HEK293 (cell line): ENCODE measurements around the gene DNAH6.

Source experiments
- CTCF ChIA-PET: fragments of 350-600 bp; formaldehyde crosslinking; extraction: SDS; loops from one replicate; lab custom pipeline; 2021; ENCODE audit warnings: antibody characterized with exemption; lab: Yijun Ruan, JAX
- POLR2A ChIA-PET: fragments of 300-600 bp; formaldehyde crosslinking; extraction: SDS; loops from one replicate; lab custom pipeline; 2020; ENCODE audit warnings: antibody characterized with exemption, inconsistent platforms; lab: Yijun Ruan, JAX
- H3K27ac ChIP-seq: fragments of 200-500 bp; sonication (Bioruptor generic); 2 replicates; pipeline ENCODE4 v1.5.1; 2014; ENCODE audit warnings: low read depth, low read length, control low read depth, inconsistent platforms; ENCODE audit errors: extremely low read depth
- H3K36me3 ChIP-seq, 2 experiments: fragments of 200-500 bp in 1 of 2; sonication (Bioruptor generic) in 1 of 2; 1 replicate in 1 of 2; 2 replicates in 1 of 2; pipeline ENCODE4 v1.5.1; 2014 to 2017; ENCODE audit warnings: inconsistent platforms in 2 of 2, low read length in 2 of 2; ENCODE audit not compliant: control insufficient read depth in 2 of 2, insufficient read depth in 1 of 2
- H3K4me1 ChIP-seq: fragments of 200-500 bp; sonication (Bioruptor generic); 2 replicates; pipeline ENCODE4 v1.5.1; 2014; ENCODE audit warnings: mild to moderate bottlenecking, low read length, inconsistent platforms; ENCODE audit not compliant: control insufficient read depth, insufficient read depth
- H3K4me3 ChIP-seq: 2 replicates; pipeline ENCODE4 v1.5.1; 2011; ENCODE audit warnings: low read depth, mild to moderate bottlenecking, control low read depth, low read length, moderate library complexity
- H3K9me3 ChIP-seq: fragments of 200-500 bp; sonication (Bioruptor generic); 2 replicates; pipeline ENCODE4 v1.5.1; 2014; ENCODE audit warnings: low read depth, low read length, inconsistent platforms; ENCODE audit not compliant: control insufficient read depth, insufficient read depth
- ELK4 ChIP-seq: IDR thresholded peaks from 2 replicates; pipeline ENCODE4 v1.6.1; 2011; ENCODE audit warnings: mild to moderate bottlenecking, low read depth, low read length, borderline replicate concordance
- KLF8 ChIP-seq: fragments of 450-650 bp; formaldehyde crosslinking; IDR thresholded peaks from 2 replicates; pipeline ENCODE4 v1.5.1; 2016; ENCODE audit warnings: missing biosample characterization, missing genetic modification characterization
- PRDM4 ChIP-seq: fragments of 450-650 bp; formaldehyde crosslinking; IDR thresholded peaks from 2 replicates; pipeline ENCODE4 v1.5.1; 2017; ENCODE audit warnings: missing biosample characterization, missing genetic modification characterization
- REST ChIP-seq: fragments of 450-650 bp; formaldehyde crosslinking; IDR thresholded peaks from 2 replicates; pipeline ENCODE4 v1.5.1; 2016; ENCODE audit warnings: missing biosample characterization, missing genetic modification characterization
- SP2 ChIP-seq: fragments of 450-650 bp; formaldehyde crosslinking; IDR thresholded peaks from 2 replicates; pipeline ENCODE4 v1.5.1; 2016; ENCODE audit warnings: missing biosample characterization, missing genetic modification characterization
- SP7 ChIP-seq: fragments of 450-650 bp; formaldehyde crosslinking; IDR thresholded peaks from 2 replicates; pipeline ENCODE4 v1.5.1; 2016; ENCODE audit warnings: missing biosample characterization, missing genetic modification characterization
- TCF7L2 ChIP-seq: IDR thresholded peaks from 2 replicates; pipeline ENCODE4 v1.6.1; 2011; ENCODE audit warnings: low read depth, mild to moderate bottlenecking, inconsistent platforms, low read length, moderate library complexity, borderline replicate concordance
- ZNF114 ChIP-seq: fragments of 450-650 bp; formaldehyde crosslinking; IDR thresholded peaks from 2 replicates; pipeline ENCODE4 v1.5.0; 2017; ENCODE audit warnings: missing biosample characterization, missing genetic modification characterization
- ZNF155 ChIP-seq: fragments of 450-650 bp; formaldehyde crosslinking; IDR thresholded peaks from 2 replicates; pipeline ENCODE4 v1.5.1; 2016; ENCODE audit warnings: missing biosample characterization, missing genetic modification characterization
- ZNF16 ChIP-seq: fragments of 450-650 bp; formaldehyde crosslinking; IDR thresholded peaks from 2 replicates; pipeline ENCODE4 v1.5.1; 2016; ENCODE audit warnings: low read depth, missing biosample characterization, missing genetic modification characterization
- ZNF2 ChIP-seq: fragments of 450-650 bp; formaldehyde crosslinking; IDR thresholded peaks from 2 replicates; pipeline ENCODE4 v1.5.1; 2016; ENCODE audit warnings: missing biosample characterization, missing genetic modification characterization
- ZNF223 ChIP-seq: fragments of 450-650 bp; formaldehyde crosslinking; IDR thresholded peaks from 2 replicates; pipeline ENCODE4 v1.5.1; 2016; ENCODE audit warnings: missing biosample characterization, missing genetic modification characterization
- ZNF302 ChIP-seq: fragments of 450-650 bp; formaldehyde crosslinking; IDR thresholded peaks from 2 replicates; pipeline ENCODE4 v1.5.1; 2016; ENCODE audit warnings: missing biosample characterization, missing genetic modification characterization, low read depth
- ZNF341 ChIP-seq: fragments of 450-650 bp; formaldehyde crosslinking; IDR thresholded peaks from 2 replicates; pipeline ENCODE4; 2016; ENCODE audit warnings: low read depth, missing biosample characterization, missing genetic modification characterization
- ZNF416 ChIP-seq: fragments of 450-650 bp; formaldehyde crosslinking; IDR thresholded peaks from 2 replicates; pipeline ENCODE4 v1.5.1; 2016; ENCODE audit warnings: missing biosample characterization, missing genetic modification characterization
- ZNF514 ChIP-seq: fragments of 450-650 bp; formaldehyde crosslinking; IDR thresholded peaks from 2 replicates; pipeline ENCODE4 v1.5.1; 2016; ENCODE audit warnings: missing biosample characterization, missing genetic modification characterization
- ZNF596 ChIP-seq: fragments of 450-650 bp; IDR thresholded peaks from 2 replicates; pipeline ENCODE4 v1.5.0; 2018; ENCODE audit warnings: missing biosample characterization, mild to moderate bottlenecking, missing genetic modification characterization, moderate library complexity
- ZNF624 ChIP-seq: fragments of 450-650 bp; formaldehyde crosslinking; IDR thresholded peaks from 2 replicates; pipeline ENCODE4 v1.5.1; 2017; ENCODE audit warnings: missing biosample characterization, missing genetic modification characterization
- ZNF660 ChIP-seq: fragments of 450-650 bp; IDR thresholded peaks from 2 replicates; pipeline ENCODE4 v1.5.1; 2018; ENCODE audit warnings: missing biosample characterization, mild to moderate bottlenecking, missing genetic modification characterization
- ZNF701 ChIP-seq: fragments of 450-650 bp; formaldehyde crosslinking; IDR thresholded peaks from 2 replicates; pipeline ENCODE4 v1.5.1; 2016; ENCODE audit warnings: missing biosample characterization, missing genetic modification characterization
- ZNF785 ChIP-seq: fragments of 450-650 bp; formaldehyde crosslinking; IDR thresholded peaks from 2 replicates; pipeline ENCODE4 v1.5.1; 2016; ENCODE audit warnings: missing biosample characterization, missing genetic modification characterization
- ZNF792 ChIP-seq: fragments of 450-650 bp; formaldehyde crosslinking; IDR thresholded peaks from 2 replicates; pipeline ENCODE4 v1.5.1; 2016; ENCODE audit warnings: missing biosample characterization, missing genetic modification characterization
- ZNF843 ChIP-seq: fragments of 450-650 bp; formaldehyde crosslinking; IDR thresholded peaks from 2 replicates; pipeline ENCODE4 v1.5.1; 2016; ENCODE audit warnings: missing biosample characterization, missing genetic modification characterization
- ZSCAN16 ChIP-seq: fragments of 450-650 bp; formaldehyde crosslinking; IDR thresholded peaks from 2 replicates; pipeline ENCODE4 v1.5.1; 2016; ENCODE audit warnings: missing biosample characterization, missing genetic modification characterization
- TF ChIP-seq, protein P1 (sequence below): fragments of 450-650 bp; formaldehyde crosslinking; IDR thresholded peaks from 2 replicates; pipeline ENCODE4; 2016; ENCODE audit warnings: missing biosample characterization, missing genetic modification characterization
- TF ChIP-seq, protein P2 (sequence below): sonication (generic); formaldehyde crosslinking; IDR thresholded peaks from 2 replicates; pipeline ENCODE4 v1.8.1; 2022; ENCODE audit warnings: mild to moderate bottlenecking, moderate library complexity, missing genetic modification reagents
- TF ChIP-seq, protein P3 (sequence below): fragments of 450-650 bp; formaldehyde crosslinking; IDR thresholded peaks from 2 replicates; pipeline ENCODE4 v1.5.1; 2016; ENCODE audit warnings: missing biosample characterization, missing genetic modification characterization

Gene DNAH6

DNA sequence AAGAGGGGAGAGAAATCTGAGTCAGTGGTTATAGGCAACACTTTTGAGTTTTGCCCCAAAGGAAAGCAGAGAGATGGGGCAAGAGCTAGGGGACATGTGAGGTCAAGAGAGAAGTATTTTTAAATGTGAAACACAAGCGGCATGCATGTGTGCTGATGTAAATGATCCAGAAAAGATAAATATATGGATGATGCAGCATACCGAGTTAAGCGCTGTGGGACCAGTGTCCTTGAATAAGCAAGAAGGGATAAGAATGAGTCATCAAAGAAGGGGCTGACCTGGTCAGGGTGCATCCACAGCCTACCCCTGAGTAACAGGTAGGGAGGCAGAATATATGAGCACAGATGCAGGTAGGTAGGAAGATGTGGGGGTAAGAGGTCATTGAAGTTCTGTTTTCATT lies 183.7 kb downstream of the DNAH6 start:
- TF ChIP-seq ZNF701 (no peak), ZNF660 (tag by site-specific recombination) (no peak), ZSCAN16 (tag by site-specific recombination) (no peak), ZNF514 (tag by site-specific recombination) (no peak), TCF7L2 (no peak), ELK4 (no peak), SP7 (no peak), ZNF416 (tag by site-specific recombination) (no peak), ZNF624 (tag by site-specific recombination) (no peak)
- TF ChIP-seq, protein P1, sequence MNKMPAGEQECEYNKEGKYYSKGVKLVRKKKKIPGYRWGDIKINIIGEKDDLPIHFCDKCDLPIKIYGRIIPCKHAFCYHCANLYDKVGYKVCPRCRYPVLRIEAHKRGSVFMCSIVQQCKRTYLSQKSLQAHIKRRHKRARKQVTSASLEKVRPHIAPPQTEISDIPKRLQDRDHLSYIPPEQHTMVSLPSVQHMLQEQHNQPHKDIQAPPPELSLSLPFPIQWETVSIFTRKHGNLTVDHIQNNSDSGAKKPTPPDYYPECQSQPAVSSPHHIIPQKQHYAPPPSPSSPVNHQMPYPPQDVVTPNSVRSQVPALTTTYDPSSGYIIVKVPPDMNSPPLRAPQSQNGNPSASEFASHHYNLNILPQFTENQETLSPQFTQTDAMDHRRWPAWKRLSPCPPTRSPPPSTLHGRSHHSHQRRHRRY (tag by site-specific recombination), result no peak
- TF ChIP-seq, protein P2, sequence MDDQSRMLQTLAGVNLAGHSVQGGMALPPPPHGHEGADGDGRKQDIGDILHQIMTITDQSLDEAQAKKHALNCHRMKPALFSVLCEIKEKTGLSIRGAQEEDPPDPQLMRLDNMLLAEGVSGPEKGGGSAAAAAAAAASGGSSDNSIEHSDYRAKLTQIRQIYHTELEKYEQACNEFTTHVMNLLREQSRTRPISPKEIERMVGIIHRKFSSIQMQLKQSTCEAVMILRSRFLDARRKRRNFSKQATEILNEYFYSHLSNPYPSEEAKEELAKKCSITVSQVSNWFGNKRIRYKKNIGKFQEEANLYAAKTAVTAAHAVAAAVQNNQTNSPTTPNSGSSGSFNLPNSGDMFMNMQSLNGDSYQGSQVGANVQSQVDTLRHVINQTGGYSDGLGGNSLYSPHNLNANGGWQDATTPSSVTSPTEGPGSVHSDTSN (CRISPR knock-in tag), result no peak
- H3K36me3 ChIP-seq, result no peaks in the 10 kb centered on the region
- H3K4me3 ChIP-seq, result no peak overlapping the region
- H3K9me3 ChIP-seq, result no peaks in the 10 kb centered on the region
- H3K4me1 ChIP-seq, result no peaks in the 10 kb centered on the region
- ChIA-PET POLR2A (interaction anchor here (0.6 kb wide), 1 partner anchor 278 kb away, joined by 3 read pairs; no protein-coding TSS in a partner anchor), CTCF (interaction anchor here (0.6 kb wide), 1 partner anchor 1521 kb away, joined by 3 read pairs; no protein-coding TSS in a partner anchor)
- H3K27ac ChIP-seq, result no peak overlapping the region

DNA sequence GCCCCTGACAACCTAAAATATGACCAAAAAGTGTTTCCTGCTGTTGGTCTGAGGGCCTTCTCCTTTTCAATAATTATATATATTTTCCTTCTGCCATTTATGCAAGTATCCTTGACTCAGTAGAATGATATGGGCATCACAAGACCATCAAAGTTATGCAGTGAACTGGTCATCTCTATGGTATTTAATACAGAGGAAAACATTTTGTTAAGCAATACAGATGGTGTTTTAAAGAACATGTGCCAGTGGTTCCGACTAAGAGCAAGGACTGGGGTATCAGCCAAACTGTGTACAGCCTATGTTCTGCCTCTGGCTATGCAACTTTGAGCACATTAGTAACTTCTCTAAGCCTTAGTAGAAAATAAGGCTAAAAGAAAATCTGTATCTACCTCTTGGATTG lies 185.6 kb downstream of the DNAH6 start:
- ChIA-PET POLR2A (no interaction called here), CTCF (no interaction called here)
- Histone ChIP-seq H3K4me3 (no peak overlapping the region), H3K4me1 (no peaks in the 10 kb centered on the region), H3K27ac (no peak overlapping the region), H3K36me3 (no peaks in the 10 kb centered on the region), H3K9me3 (no peaks in the 10 kb centered on the region)
- no peak for TF ChIP-seq KLF8 (tag by site-specific recombination)
- no peak for TF ChIP-seq ZNF341 (tag by site-specific recombination)
- no peak for TF ChIP-seq ZNF596 (tag by site-specific recombination)
- TF ChIP-seq ZNF792 (tag by site-specific recombination), result no peak
- TF ChIP-seq ZNF2 (tag by site-specific recombination), result no peak
- TF ChIP-seq PRDM4 (tag by site-specific recombination), result no peak
- TF ChIP-seq, protein P3, sequence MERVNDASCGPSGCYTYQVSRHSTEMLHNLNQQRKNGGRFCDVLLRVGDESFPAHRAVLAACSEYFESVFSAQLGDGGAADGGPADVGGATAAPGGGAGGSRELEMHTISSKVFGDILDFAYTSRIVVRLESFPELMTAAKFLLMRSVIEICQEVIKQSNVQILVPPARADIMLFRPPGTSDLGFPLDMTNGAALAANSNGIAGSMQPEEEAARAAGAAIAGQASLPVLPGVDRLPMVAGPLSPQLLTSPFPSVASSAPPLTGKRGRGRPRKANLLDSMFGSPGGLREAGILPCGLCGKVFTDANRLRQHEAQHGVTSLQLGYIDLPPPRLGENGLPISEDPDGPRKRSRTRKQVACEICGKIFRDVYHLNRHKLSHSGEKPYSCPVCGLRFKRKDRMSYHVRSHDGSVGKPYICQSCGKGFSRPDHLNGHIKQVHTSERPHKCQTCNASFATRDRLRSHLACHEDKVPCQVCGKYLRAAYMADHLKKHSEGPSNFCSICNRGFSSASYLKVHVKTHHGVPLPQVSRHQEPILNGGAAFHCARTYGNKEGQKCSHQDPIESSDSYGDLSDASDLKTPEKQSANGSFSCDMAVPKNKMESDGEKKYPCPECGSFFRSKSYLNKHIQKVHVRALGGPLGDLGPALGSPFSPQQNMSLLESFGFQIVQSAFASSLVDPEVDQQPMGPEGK (tag by site-specific recombination), result no peak
- no peak for TF ChIP-seq ZNF16
- TF ChIP-seq ZNF114 (tag by site-specific recombination), result no peak
- no peak for TF ChIP-seq SP2
- TF ChIP-seq ZNF843 (tag by site-specific recombination), result no peak
- no peak for TF ChIP-seq ZNF155 (tag by site-specific recombination)
- TF ChIP-seq ZNF785 (tag by site-specific recombination), result no peak
- no peak for TF ChIP-seq REST (tag by site-specific recombination)
- no peak for TF ChIP-seq ZNF223 (tag by site-specific recombination)
- TF ChIP-seq ZNF302, result no peak
